T-helper 17 cell (primary cell): ENCODE data around the gene PTGER1. TPM values are rescaled to one million over a fixed set of nuclear protein-coding genes. Genes with fewer than 3 reads are reported as not detected.
A peak's percentile ranks its signal among the peaks of the same experiment; 100 is the strongest.
"Not testable (repeated sequence)": the region's sequence is repeated elsewhere in the genome, so short reads cannot be mapped to it uniquely, and the experiment has no call there.

ENCODE experiments used
- ATAC-seq: fragments of 150-1000 bp; cut with Tn5 transposase; 2 replicates; pipeline ENCODE4 v1.10.0; 2021; ENCODE audit warnings: mild to moderate bottlenecking, moderate library complexity
- DNase-seq, 3 donors: peaks; one replicate each; pipeline versions ENCODE4 v3.0.0 to v3.0.0-alpha.2; 2020 to 2021
- H3K9me3 ChIP-seq: one replicate; pipeline ENCODE4 v1.7.0; 2013; ENCODE audit warnings: low read length, mild to moderate bottlenecking; ENCODE audit not compliant: control insufficient read depth, poor library complexity, severe bottlenecking
- H3K27ac Mint-ChIP-seq: one replicate; pipeline ENCODE4 v1.8.0; 2022; ENCODE audit warnings: mild to moderate bottlenecking, moderate library complexity, mixed read lengths
- H3K27me3 Mint-ChIP-seq: one replicate; pipeline ENCODE4 v1.8.0; 2022; ENCODE audit warnings: mixed read lengths
- H3K36me3 Mint-ChIP-seq: one replicate; pipeline ENCODE4 v1.8.0; 2022; ENCODE audit warnings: low read depth, mixed read lengths
- H3K4me1 Mint-ChIP-seq: one replicate; pipeline ENCODE4 v1.8.0; 2022; ENCODE audit warnings: mild to moderate bottlenecking, mixed read lengths
- H3K4me3 Mint-ChIP-seq: one replicate; pipeline ENCODE4 v1.8.0; 2022; ENCODE audit warnings: mild to moderate bottlenecking, moderate library complexity, mixed read lengths
- total RNA-seq, 4 donors: library from RNA in 2 of 4; stranded (reverse) in 2 of 4; gene quantifications; one replicate each; pipeline ENCODE4 v1.2.3 and lab custom pipeline; 2022 to 2026

PTGER1 gene
- total RNA-seq, 2 donors from 2014 or later, result not detected

GRCh38 chr19:14473978-14474578, 1.1 kb downstream of the PTGER1 start:
- Mint-ChIP-seq H3K4me1 (peaks cover 31% of the 10 kb centered on the region), H3K36me3 (peaks cover 5% of the 10 kb centered on the region), H3K27ac (peak overlapping the region; percentile 11), H3K4me3 (peak overlapping the region; percentile 80), H3K27me3 (peaks cover 16% of the 10 kb centered on the region)
- no peaks in the 10 kb centered on the region for H3K9me3 ChIP-seq
- DNase-seq (no peak), ATAC-seq (no peak)

- Mint-ChIP-seq H3K4me3 (peak overlapping the region; percentile 80), H3K27me3 (peaks cover 16% of the 10 kb centered on the region), H3K4me1 (peaks cover 31% of the 10 kb centered on the region), H3K36me3 (peaks cover 5% of the 10 kb centered on the region), H3K27ac (no peak overlapping the region)
- ATAC-seq (no peak), DNase-seq (no peak)
- H3K9me3 ChIP-seq, result no peaks in the 10 kb centered on the region
Measured at GRCh38 chr19:14473073-14473977, 1.8 kb downstream of the PTGER1 start.

- H3K27ac Mint-ChIP-seq, result no peak overlapping the region
- H3K4me3 Mint-ChIP-seq, result peak overlapping the region; percentile 80
- peaks cover 2% of the 10 kb centered on the region for H3K36me3 Mint-ChIP-seq
- H3K9me3 ChIP-seq, result no peaks in the 10 kb centered on the region
- DNase-seq, result peak; percentile 72 to 89 (median 75)
- H3K4me1 Mint-ChIP-seq, result peaks cover 31% of the 10 kb centered on the region
- ATAC-seq, result peak; percentile 78
- H3K27me3 Mint-ChIP-seq, result peaks cover 16% of the 10 kb centered on the region
Measured at GRCh38 chr19:14472202-14472938, 2.8 kb downstream of the PTGER1 start.

DNA sequence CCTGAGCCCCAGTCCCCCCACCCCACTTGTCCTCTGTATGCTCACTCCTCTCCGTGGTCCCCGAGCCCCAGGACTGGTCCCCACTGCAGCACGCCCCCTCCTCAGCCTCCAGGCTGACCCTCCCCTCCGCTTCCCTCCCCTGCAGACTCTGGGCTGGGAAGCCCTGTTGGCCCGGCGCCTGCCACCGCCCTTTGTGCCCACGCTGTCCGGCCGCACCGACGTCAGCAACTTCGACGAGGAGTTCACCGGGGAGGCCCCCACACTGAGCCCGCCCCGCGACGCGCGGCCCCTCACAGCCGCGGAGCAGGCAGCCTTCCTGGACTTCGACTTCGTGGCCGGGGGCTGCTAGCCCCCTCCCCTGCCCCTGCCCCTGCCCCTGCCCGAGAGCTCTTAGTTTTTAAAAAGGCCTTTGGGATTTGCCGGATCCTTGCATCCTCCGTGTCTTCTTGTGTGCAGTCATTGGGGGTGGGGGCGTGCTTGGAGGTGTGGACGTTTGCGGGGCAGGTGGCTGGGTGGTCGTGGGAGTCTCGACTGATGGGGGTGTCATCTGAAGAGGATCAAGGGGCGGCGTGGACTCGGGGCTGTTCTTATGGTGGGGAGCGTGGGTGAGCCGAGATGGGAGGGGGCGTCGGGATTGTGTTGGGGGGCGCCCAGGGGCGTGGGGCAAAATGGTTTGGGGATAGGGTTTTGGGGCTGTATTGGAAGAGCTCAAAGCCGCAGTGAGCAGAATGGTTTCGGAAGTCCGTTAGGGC, 3.5 kb downstream of the PTGER1 start:
- H3K4me1 Mint-ChIP-seq, result peaks cover 28% of the 10 kb centered on the region
- no peak for ATAC-seq
- H3K4me3 Mint-ChIP-seq, result peak overlapping the region; percentile 80
- DNase-seq, result no peak
- H3K36me3 Mint-ChIP-seq, result peaks cover under 1% of the 10 kb centered on the region
- peaks cover 16% of the 10 kb centered on the region for H3K27me3 Mint-ChIP-seq
- H3K27ac Mint-ChIP-seq, result no peak overlapping the region
- no peaks in the 10 kb centered on the region for H3K9me3 ChIP-seq

DNA sequence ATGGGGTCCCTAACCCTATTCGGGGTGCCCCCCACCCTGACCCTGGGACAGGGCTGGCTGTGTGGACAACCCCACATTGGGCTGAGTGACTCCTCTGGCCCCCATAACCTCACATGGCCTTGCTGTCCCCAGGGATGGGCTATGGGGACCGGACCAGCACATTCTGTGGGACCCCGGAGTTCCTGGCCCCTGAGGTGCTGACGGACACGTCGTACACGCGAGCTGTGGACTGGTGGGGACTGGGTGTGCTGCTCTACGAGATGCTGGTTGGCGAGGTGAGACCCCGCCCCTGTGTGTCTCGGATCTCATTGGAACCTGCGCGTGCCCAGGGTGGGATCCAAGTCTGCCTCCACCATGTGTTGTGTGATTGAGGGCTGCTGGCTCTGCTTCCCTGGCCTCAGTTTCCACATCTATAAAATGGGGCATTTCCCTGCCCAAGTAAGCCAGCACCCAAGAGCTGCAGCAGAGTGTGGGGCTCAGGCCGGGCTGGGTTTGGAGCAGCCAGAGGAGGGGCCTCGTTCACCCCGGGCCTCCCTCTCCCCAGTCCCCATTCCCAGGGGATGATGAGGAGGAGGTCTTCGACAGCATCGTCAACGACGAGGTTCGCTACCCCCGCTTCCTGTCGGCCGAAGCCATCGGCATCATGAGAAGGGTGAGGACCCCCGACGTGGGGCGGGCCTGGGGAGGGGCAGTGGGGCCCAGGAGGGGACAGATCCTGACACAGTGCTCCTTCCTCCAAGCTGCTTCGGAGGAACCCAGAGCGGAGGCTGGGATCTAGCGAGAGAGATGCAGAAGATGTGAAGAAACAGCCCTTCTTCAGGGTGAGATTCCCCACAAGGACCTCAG, 4.9 kb downstream of the PTGER1 start:
- ATAC-seq, result no peak
- Mint-ChIP-seq H3K4me1 (peaks cover 16% of the 10 kb centered on the region), H3K27me3 (peaks cover 16% of the 10 kb centered on the region), H3K36me3 (no peaks in the 10 kb centered on the region), H3K27ac (no peak overlapping the region), H3K4me3 (no peak overlapping the region)
- no peak for DNase-seq
- H3K9me3 ChIP-seq, result no peaks in the 10 kb centered on the region

- no peak for ATAC-seq
- H3K27ac Mint-ChIP-seq, result no peak overlapping the region
- no peaks in the 10 kb centered on the region for H3K36me3 Mint-ChIP-seq
Measured at GRCh38 chr19:14467816-14468215, 7.3 kb downstream of the PTGER1 start.

DNA sequence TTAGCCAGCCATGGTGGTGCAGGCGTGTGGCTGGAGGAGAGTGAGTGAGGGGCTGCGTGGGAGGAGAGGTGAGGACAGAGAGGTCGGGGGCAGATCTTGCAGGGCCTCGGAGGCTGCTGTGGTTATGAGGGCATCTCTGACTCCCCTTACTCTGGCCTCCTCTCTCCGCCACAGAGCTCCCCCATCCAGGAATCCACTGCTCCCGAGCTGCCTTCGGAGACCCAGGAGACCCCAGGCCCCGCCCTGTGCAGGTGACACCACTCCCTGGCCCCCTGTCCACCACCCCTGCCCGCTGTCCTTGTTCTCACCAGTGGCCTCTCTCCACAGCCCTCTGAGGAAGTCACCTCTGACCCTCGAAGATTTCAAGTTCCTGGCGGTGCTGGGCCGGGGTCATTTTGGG, 7.8 kb downstream of the PTGER1 start:
- ATAC-seq, result no peak
- Mint-ChIP-seq H3K4me1 (peaks cover 5% of the 10 kb centered on the region), H3K4me3 (no peak overlapping the region), H3K36me3 (no peaks in the 10 kb centered on the region), H3K27me3 (no peaks in the 10 kb centered on the region), H3K27ac (no peak overlapping the region)
- no peaks in the 10 kb centered on the region for H3K9me3 ChIP-seq
- no peak for DNase-seq

More at GRCh38 chr19:14467816-14468215, 7.3 kb downstream of the PTGER1 start:
- Mint-ChIP-seq H3K4me1 (peaks cover 5% of the 10 kb centered on the region), H3K27me3 (peaks cover 3% of the 10 kb centered on the region), H3K4me3 (no peak overlapping the region)
- DNase-seq, result no peak
- no peaks in the 10 kb centered on the region for H3K9me3 ChIP-seq

- Mint-ChIP-seq H3K27me3 (no peaks in the 10 kb centered on the region), H3K4me3 (no peak overlapping the region), H3K36me3 (peaks cover 7% of the 10 kb centered on the region), H3K27ac (no peak overlapping the region), H3K4me1 (peaks cover 7% of the 10 kb centered on the region)
- ATAC-seq (no peak), DNase-seq (no peak)
- no peaks in the 10 kb centered on the region for H3K9me3 ChIP-seq
Measured at GRCh38 chr19:14463747-14464146, 11.4 kb downstream of the PTGER1 start.

- not testable (repeated sequence) for H3K27me3 Mint-ChIP-seq, H3K27ac Mint-ChIP-seq, H3K36me3 Mint-ChIP-seq, H3K4me1 Mint-ChIP-seq, DNase-seq, ATAC-seq, H3K4me3 Mint-ChIP-seq, H3K9me3 ChIP-seq
Measured at GRCh38 chr19:14462401-14462800, 12.8 kb downstream of the PTGER1 start.

- ATAC-seq, result no peak
Measured at GRCh38 chr19:14460935-14461334, 14.2 kb downstream of the PTGER1 start.

DNA sequence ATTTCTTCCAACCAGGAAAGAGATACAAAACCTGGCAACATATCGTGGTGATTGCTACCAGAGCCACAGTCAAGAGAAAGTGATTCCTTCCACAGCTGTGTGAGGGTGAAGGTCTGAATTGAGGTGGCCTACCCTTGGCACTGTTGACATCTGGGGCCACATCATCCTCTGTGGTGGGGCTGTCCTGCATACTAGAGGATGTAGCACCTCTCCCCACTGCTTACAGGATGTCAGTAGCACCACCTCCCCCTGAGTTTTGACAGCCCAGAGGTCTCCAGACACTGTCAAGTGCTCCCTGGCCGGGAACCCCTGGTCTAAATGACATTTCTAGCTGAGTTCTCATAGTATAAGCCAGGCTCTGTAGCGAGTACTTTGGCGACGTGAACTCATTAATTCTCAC, 15.5 kb downstream of the PTGER1 start:
- DNase-seq (no peak), ATAC-seq (no peak)
- H3K27me3 Mint-ChIP-seq, result no peaks in the 10 kb centered on the region
- H3K27ac Mint-ChIP-seq, result peak overlapping the region; percentile 83
- H3K4me1 Mint-ChIP-seq, result peaks cover 7% of the 10 kb centered on the region
- H3K4me3 Mint-ChIP-seq, result no peak overlapping the region
- no peaks in the 10 kb centered on the region for H3K9me3 ChIP-seq
- peaks cover 7% of the 10 kb centered on the region for H3K36me3 Mint-ChIP-seq

More at GRCh38 chr19:14460935-14461334, 14.2 kb downstream of the PTGER1 start:
- DNase-seq, result no peak
- peaks cover 7% of the 10 kb centered on the region for H3K36me3 Mint-ChIP-seq
- H3K27me3 Mint-ChIP-seq, result no peaks in the 10 kb centered on the region
- H3K4me1 Mint-ChIP-seq, result peaks cover 7% of the 10 kb centered on the region
- H3K4me3 Mint-ChIP-seq, result no peak overlapping the region
- H3K9me3 ChIP-seq, result no peaks in the 10 kb centered on the region
- peak overlapping the region; percentile 83 for H3K27ac Mint-ChIP-seq

- H3K9me3 ChIP-seq, H3K4me3 Mint-ChIP-seq, ATAC-seq, H3K27me3 Mint-ChIP-seq, H3K27ac Mint-ChIP-seq, DNase-seq, H3K4me1 Mint-ChIP-seq, H3K36me3 Mint-ChIP-seq: not testable (repeated sequence)
Measured at GRCh38 chr19:14452303-14452702, 22.9 kb downstream of the PTGER1 start.
